GM18907 (cell line): ENCODE measurements around the gene MAN2B2.

Experiments used
- ATAC-seq: cut with Tn5 transposase; IDR thresholded peaks from one replicate; pipeline ENCODE4 v1.9.1; 2021; ENCODE audit warnings: mild to moderate bottlenecking, moderate library complexity; ENCODE audit not compliant: unreplicated experiment

The MAN2B2 gene

GRCh38 chr4:6574747-6575502 is at the start of gene MAN2B2:
TSS of gene MAN2B2 (plus strand) at chr4:6575189. CDS start at chr4:6575211, 22 bp downstream.
- ATAC-seq: peak; percentile 89

GRCh38 chr4:6525474-6525873 is 49.5 kb upstream of the MAN2B2 start:
- ATAC-seq: no peak

GRCh38 chr4:6526156-6526555 is 48.8 kb upstream of the MAN2B2 start:
- ATAC-seq: no peak

- ATAC-seq: no peak
Observed at GRCh38 chr4:6526671-6527091, 48.3 kb upstream of the MAN2B2 start.

- no peak for ATAC-seq
Observed at GRCh38 chr4:6527259-6527658, 47.7 kb upstream of the MAN2B2 start.

GRCh38 chr4:6527683-6528595 is 47.0 kb upstream of the MAN2B2 start:
- no peak for ATAC-seq

GRCh38 chr4:6529021-6529420 is 46.0 kb upstream of the MAN2B2 start:
- no peak for ATAC-seq

GRCh38 chr4:6530301-6530700 is 44.7 kb upstream of the MAN2B2 start:
- ATAC-seq: no peak

GRCh38 chr4:6530964-6531363 is 44.0 kb upstream of the MAN2B2 start:
- ATAC-seq: no peak

GRCh38 chr4:6532102-6532501 is 42.9 kb upstream of the MAN2B2 start:
- ATAC-seq: no peak

GRCh38 chr4:6532658-6533057 is 42.3 kb upstream of the MAN2B2 start:
- no peak for ATAC-seq

GRCh38 chr4:6534050-6534449 is 40.9 kb upstream of the MAN2B2 start:
- ATAC-seq: no peak

- no peak for ATAC-seq
Observed at GRCh38 chr4:6534618-6535328, 40.2 kb upstream of the MAN2B2 start.

- ATAC-seq: no peak
Observed at GRCh38 chr4:6535329-6535692, 39.7 kb upstream of the MAN2B2 start.

GRCh38 chr4:6535706-6536105 is 39.3 kb upstream of the MAN2B2 start:
- no peak for ATAC-seq

- no peak for ATAC-seq
Observed at GRCh38 chr4:6538111-6538510, 36.9 kb upstream of the MAN2B2 start.

GRCh38 chr4:6538575-6538974 is 36.4 kb upstream of the MAN2B2 start:
- no peak for ATAC-seq

- ATAC-seq: no peak
Observed at GRCh38 chr4:6539009-6539764, 35.8 kb upstream of the MAN2B2 start.

GRCh38 chr4:6540879-6541278 is 34.1 kb upstream of the MAN2B2 start:
- ATAC-seq: no peak

GRCh38 chr4:6541789-6542188 is 33.2 kb upstream of the MAN2B2 start:
- ATAC-seq: no peak

GRCh38 chr4:6542951-6543350 is 32.0 kb upstream of the MAN2B2 start:
- no peak for ATAC-seq
